Transverse colon (tissue), 4 donors: ENCODE measurements around the gene MINDY3. TPM values are rescaled to one million over a fixed set of nuclear protein-coding genes. Genes with fewer than 3 reads are reported as not detected.

Experiments used
- DNase-seq: peaks from one replicate; pipeline ENCODE4 v3.0.0-alpha.2; 2019
- H3K27ac ChIP-seq, 4 donors: fragments of 200-600 bp; sonication (generic); 2 replicates each; pipeline ENCODE4 v1.5.1; 2016 to 2018; ENCODE audit warnings: inconsistent platforms in 4 of 4
- H3K27me3 ChIP-seq: fragments of 200-600 bp; sonication (generic); 2 replicates; pipeline ENCODE4 v1.5.1; 2017; ENCODE audit warnings: inconsistent platforms
- H3K36me3 ChIP-seq, 4 donors: fragments of 200-600 bp; sonication (generic); 2 replicates each; pipeline ENCODE4 v1.5.1; 2017 to 2019; ENCODE audit warnings: inconsistent platforms in 4 of 4
- H3K4me1 ChIP-seq, 4 donors: fragments of 200-600 bp; sonication (generic); 2 replicates each; pipeline ENCODE4 v1.5.1; 2017 to 2020; ENCODE audit warnings: inconsistent platforms in 4 of 4
- H3K4me3 ChIP-seq, 4 donors: fragments of 200-600 bp; sonication (generic); 1 replicate in 1 of 4; 2 replicates in 3 of 4; pipeline versions ENCODE4 v1.5.1 to v1.6.1; 2017 to 2019; ENCODE audit warnings: inconsistent platforms in 4 of 4
- H3K9me3 ChIP-seq, 2 donors: fragments of 200-600 bp; sonication (generic); 2 replicates each; pipeline ENCODE4 v1.5.1; 2017 to 2019; ENCODE audit warnings: inconsistent platforms in 2 of 2
- EP300 ChIP-seq: sonication (generic); formaldehyde crosslinking; IDR thresholded peaks from one replicate; pipeline ENCODE4 v1.6.1; 2017; ENCODE audit warnings: antibody characterized with exemption, low read depth
- POLR2A ChIP-seq: fragments of 450-650 bp; IDR thresholded peaks from one replicate; pipeline ENCODE4 v1.6.1; 2016; ENCODE audit warnings: antibody characterized with exemption, mild to moderate bottlenecking, moderate library complexity
- POLR2AphosphoS5 ChIP-seq, 3 donors: sonication (generic); formaldehyde crosslinking; IDR thresholded peaks; one replicate each; pipeline ENCODE4 v1.6.1; 2016; ENCODE audit warnings: antibody characterized with exemption in 3 of 3
- WGBS, 2 donors: methylation state at CpG; one replicate each; pipeline ENCODE4 v1.1.5; 2018; ENCODE audit warnings: low coverage in 1 of 2; 5-methylcytosine and 5-hydroxymethylcytosine counted together
- in situ Hi-C, 4 donors: fragments of 200-750 bp; cut with MboI; loops; one replicate each; pipeline versions ENCODE4 v1.15.0 to v1.15.1; 2017; ENCODE audit warnings: low sequenced_read_pairs in 3 of 4, low pct_ligation_motif_present in 1 of 4, low pct_unique_long_range_greater_than_20kb in 1 of 4
- intact Hi-C: fragments of 100-400 bp; cut with DNase I; formaldehyde crosslinking; loops from one replicate; pipeline ENCODE4 v1.15.1; 2023; ENCODE audit warnings: low total_unique reads
- total RNA-seq, 4 donors: library from RNA; depleted of rRNA; stranded (reverse); fragments of >200 nt; gene quantifications; one replicate each; pipeline ENCODE4 v1.1.0, GENCODE V29; 2016
- TF ChIP-seq, protein P1 (sequence below), 5 experiments: fragments of 200-600 bp in 3 of 5; fragments of 450-650 bp in 2 of 5; sonication (generic) in 3 of 5; IDR thresholded peaks; 1 replicate in 2 of 5; 2 replicates in 3 of 5; pipeline ENCODE4 v1.5.1; 2016 to 2017; ENCODE audit warnings: antibody characterized with exemption in 5 of 5, inconsistent platforms in 3 of 5, mild to moderate bottlenecking in 2 of 5, moderate library complexity in 1 of 5

MINDY3 gene
- total RNA-seq, 4 donors from 2014 or later = 4.2 to 45.3 (median 31.8) TPM

- no peak for DNase-seq
- in situ Hi-C loops = loop anchor here (10.0 kb wide), 3 partner anchors 95 to 295 kb away; no protein-coding TSS in a partner anchor
- 91 to 94% methylated on average over 2 to 7 of the region's 7 CpGs for WGBS, 2 donors
Measured at GRCh38 chr10:15729890-15730289, 130.4 kb downstream of the MINDY3 start.

More at GRCh38 chr10:15729890-15730289, 130.4 kb downstream of the MINDY3 start:
- TF ChIP-seq EP300 = no peak
- TF ChIP-seq, protein P1, sequence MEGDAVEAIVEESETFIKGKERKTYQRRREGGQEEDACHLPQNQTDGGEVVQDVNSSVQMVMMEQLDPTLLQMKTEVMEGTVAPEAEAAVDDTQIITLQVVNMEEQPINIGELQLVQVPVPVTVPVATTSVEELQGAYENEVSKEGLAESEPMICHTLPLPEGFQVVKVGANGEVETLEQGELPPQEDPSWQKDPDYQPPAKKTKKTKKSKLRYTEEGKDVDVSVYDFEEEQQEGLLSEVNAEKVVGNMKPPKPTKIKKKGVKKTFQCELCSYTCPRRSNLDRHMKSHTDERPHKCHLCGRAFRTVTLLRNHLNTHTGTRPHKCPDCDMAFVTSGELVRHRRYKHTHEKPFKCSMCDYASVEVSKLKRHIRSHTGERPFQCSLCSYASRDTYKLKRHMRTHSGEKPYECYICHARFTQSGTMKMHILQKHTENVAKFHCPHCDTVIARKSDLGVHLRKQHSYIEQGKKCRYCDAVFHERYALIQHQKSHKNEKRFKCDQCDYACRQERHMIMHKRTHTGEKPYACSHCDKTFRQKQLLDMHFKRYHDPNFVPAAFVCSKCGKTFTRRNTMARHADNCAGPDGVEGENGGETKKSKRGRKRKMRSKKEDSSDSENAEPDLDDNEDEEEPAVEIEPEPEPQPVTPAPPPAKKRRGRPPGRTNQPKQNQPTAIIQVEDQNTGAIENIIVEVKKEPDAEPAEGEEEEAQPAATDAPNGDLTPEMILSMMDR (IDR thresholded peaks at IDR 0.05) = no peak
- no peak for TF ChIP-seq POLR2A
- no peak for TF ChIP-seq POLR2AphosphoS5 (IDR thresholded peaks at IDR 0.05)
- Histone ChIP-seq H3K36me3 (no peaks in the 10 kb centered on the region), H3K27me3 (no peaks in the 10 kb centered on the region), H3K4me3 (no peak overlapping the region), H3K9me3 (no peaks in the 10 kb centered on the region), H3K27ac (no peak overlapping the region), H3K4me1 (peaks cover 0 to 3% (median 0%) of the 10 kb centered on the region in 4 donors)
- intact Hi-C loops = no loop called here

Other genes starting within 250 kb of the MINDY3 start
- 1 to 10 TPM in 3 of 4 donors, not detected in 1; 1.4 to 4.9 (median 3.3) TPM for gene ITGA8, start 140.6 kb downstream of the MINDY3 start, total RNA-seq